HepG2 (cell line): ENCODE data around the gene ZMYND8. TPM values are rescaled to one million over a fixed set of nuclear protein-coding genes. Genes with fewer than 3 reads are reported as not detected.
A peak's percentile ranks its signal among the peaks of the same experiment; 100 is the strongest.

Experiments
- ELF4 ChIP-seq: sonication (generic); formaldehyde crosslinking; IDR thresholded peaks from 2 replicates; pipeline ENCODE4 v1.5.0; 2020; ENCODE audit warnings: missing genetic modification reagents, mild to moderate bottlenecking, moderate library complexity, borderline replicate concordance
- HNRNPLL ChIP-seq: fragments of 200-400 bp; formaldehyde crosslinking; IDR thresholded peaks from 2 replicates; pipeline ENCODE4 v1.6.1; 2017; ENCODE audit warnings: mild to moderate bottlenecking, low read depth, low read length; ENCODE audit not compliant: poor library complexity, severe bottlenecking
- MAZ ChIP-seq, 2 experiments: sonication (generic) in 1 of 2; formaldehyde crosslinking in 1 of 2; IDR thresholded peaks; 2 replicates each; pipeline versions ENCODE4 v1.5.0 to v1.6.1; 2012 to 2020; ENCODE audit warnings: low read depth in 2 of 2, mild to moderate bottlenecking in 2 of 2, borderline replicate concordance in 1 of 2, improper control_type of control experiment in 1 of 2, low read length in 1 of 2, missing genetic modification reagents in 1 of 2, moderate library complexity in 1 of 2
- POLR2A ChIP-seq, 2 experiments: IDR thresholded peaks; 2 replicates each; pipeline ENCODE4 v1.6.1; 2011; ENCODE audit warnings: low read depth in 2 of 2, low read length in 2 of 2, mild to moderate bottlenecking in 1 of 2, moderate library complexity in 1 of 2; ENCODE audit not compliant: insufficient read depth in 1 of 2
- polyA plus RNA-seq, 8 experiments: library from polyadenylated mRNA; depleted of rRNA in 3 of 8; stranded (reverse) in 7 of 8; unstranded in 1 of 8; fragments of >200 nt; fragmentation: Illumina TruSeq in 4 of 8; extraction: Trizol in 4 of 8; gene quantifications; 2 replicates each; pipeline versions ENCODE4 v1.2.1 to v1.2.3, GENCODE V29; 2011 to 2016; ENCODE audit warnings: low read depth in 4 of 8, missing spikeins in 1 of 8, mixed read lengths in 1 of 8; ENCODE audit not compliant: insufficient read depth in 1 of 8
- total RNA-seq, 5 experiments: library from RNA; depleted of rRNA; stranded (reverse); fragments of >200 nt; fragmentation: Illumina TruSeq; extraction: Trizol; gene quantifications; 2 replicates each; pipeline ENCODE4 v1.2.3, GENCODE V29; 2016; ENCODE audit warnings: low read depth in 1 of 5
- TF ChIP-seq, protein P1 (sequence below): sonication (generic); formaldehyde crosslinking; IDR thresholded peaks from 2 replicates; pipeline ENCODE4 v1.4.0; 2020; ENCODE audit warnings: low read depth, mild to moderate bottlenecking, missing genetic modification reagents
- TF ChIP-seq, protein P2 (sequence below): sonication (generic); IDR thresholded peaks from 2 replicates; pipeline ENCODE4 v1.6.1; 2016; ENCODE audit warnings: low read depth, borderline replicate concordance
- TF ChIP-seq, protein P3 (sequence below): sonication (generic); formaldehyde crosslinking; IDR thresholded peaks from 2 replicates; pipeline ENCODE4 v1.5.0; 2020; ENCODE audit warnings: mild to moderate bottlenecking, missing genetic modification reagents, borderline replicate concordance
- TF ChIP-seq, protein P4 (sequence below): sonication (generic); formaldehyde crosslinking; IDR thresholded peaks from 2 replicates; pipeline ENCODE4 v1.8.1; 2023; ENCODE audit warnings: mild to moderate bottlenecking, missing genetic modification reagents, borderline replicate concordance
- TF ChIP-seq, protein P5 (sequence below): sonication (generic); formaldehyde crosslinking; IDR thresholded peaks from 2 replicates; pipeline ENCODE4 v1.4.0; 2020; ENCODE audit warnings: missing genetic modification reagents
- TF ChIP-seq, protein P6 (sequence below): IDR thresholded peaks from 2 replicates; pipeline ENCODE4 v1.4.0; 2020; ENCODE audit warnings: mild to moderate bottlenecking, missing genetic modification reagents

Gene ZMYND8
- total and polyA plus RNA-seq, 2 of the 13 experiments (the other 11 are each of a cell fraction or from before 2014, with no cell fraction given): 53.9 to 84.7 TPM

DNA sequence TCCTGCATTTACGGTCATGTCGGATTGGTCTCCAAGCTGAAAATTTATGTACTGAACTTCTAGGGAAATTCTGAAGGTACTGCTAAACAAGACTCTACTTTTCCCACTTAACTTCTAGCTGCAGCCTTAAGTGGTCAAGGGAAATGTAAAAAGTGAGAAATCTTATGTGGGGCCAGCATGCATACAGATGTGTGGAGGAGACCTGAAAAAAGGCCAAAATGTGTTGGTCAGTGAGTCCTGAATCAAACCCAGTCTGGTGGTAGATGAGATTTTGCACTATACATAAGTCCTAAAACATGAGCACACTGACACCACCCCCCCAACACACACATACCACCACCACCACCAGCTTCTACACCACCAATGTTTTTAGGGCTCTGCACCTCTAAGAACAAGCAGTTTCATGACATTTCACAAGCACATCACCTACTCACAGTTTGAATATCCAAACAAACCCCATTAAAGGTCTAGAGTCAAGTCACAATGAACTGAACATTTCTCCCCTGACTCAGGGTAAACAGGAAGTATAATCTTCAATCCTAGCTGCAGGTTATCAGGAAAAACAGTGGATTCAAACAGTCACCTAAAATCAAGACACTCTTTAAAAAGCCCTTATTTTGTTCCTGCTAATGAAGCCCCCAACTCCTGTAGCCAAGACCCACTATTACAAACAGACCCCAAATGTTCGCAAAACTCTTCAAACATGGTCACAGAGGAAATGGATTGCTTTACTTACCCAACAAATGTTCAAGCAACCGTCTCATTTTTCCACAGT lies 1.6 kb downstream of the ZMYND8 start (continued):
- TF ChIP-seq MAZ (IDR thresholded peaks at IDR 0.05; ENCODE audit: borderline replicate concordance, low read depth, low read length): no peak
- TF ChIP-seq MAZ (CRISPR knock-in tag; IDR thresholded peaks at IDR 0.05; ENCODE audit: low read depth): 0 out of 2 replicates have a peak, but pooled peaks have one; percentile 14
- TF ChIP-seq, protein P1, sequence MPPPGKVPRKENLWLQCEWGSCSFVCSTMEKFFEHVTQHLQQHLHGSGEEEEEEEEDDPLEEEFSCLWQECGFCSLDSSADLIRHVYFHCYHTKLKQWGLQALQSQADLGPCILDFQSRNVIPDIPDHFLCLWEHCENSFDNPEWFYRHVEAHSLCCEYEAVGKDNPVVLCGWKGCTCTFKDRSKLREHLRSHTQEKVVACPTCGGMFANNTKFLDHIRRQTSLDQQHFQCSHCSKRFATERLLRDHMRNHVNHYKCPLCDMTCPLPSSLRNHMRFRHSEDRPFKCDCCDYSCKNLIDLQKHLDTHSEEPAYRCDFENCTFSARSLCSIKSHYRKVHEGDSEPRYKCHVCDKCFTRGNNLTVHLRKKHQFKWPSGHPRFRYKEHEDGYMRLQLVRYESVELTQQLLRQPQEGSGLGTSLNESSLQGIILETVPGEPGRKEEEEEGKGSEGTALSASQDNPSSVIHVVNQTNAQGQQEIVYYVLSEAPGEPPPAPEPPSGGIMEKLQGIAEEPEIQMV: no peak
- TF ChIP-seq, protein P2, sequence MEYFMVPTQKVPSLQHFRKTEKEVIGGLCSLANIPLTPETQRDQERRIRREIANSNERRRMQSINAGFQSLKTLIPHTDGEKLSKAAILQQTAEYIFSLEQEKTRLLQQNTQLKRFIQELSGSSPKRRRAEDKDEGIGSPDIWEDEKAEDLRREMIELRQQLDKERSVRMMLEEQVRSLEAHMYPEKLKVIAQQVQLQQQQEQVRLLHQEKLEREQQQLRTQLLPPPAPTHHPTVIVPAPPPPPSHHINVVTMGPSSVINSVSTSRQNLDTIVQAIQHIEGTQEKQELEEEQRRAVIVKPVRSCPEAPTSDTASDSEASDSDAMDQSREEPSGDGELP: 0 out of 2 replicates have a peak, but pooled peaks have one; percentile 4
- TF ChIP-seq, protein P3, sequence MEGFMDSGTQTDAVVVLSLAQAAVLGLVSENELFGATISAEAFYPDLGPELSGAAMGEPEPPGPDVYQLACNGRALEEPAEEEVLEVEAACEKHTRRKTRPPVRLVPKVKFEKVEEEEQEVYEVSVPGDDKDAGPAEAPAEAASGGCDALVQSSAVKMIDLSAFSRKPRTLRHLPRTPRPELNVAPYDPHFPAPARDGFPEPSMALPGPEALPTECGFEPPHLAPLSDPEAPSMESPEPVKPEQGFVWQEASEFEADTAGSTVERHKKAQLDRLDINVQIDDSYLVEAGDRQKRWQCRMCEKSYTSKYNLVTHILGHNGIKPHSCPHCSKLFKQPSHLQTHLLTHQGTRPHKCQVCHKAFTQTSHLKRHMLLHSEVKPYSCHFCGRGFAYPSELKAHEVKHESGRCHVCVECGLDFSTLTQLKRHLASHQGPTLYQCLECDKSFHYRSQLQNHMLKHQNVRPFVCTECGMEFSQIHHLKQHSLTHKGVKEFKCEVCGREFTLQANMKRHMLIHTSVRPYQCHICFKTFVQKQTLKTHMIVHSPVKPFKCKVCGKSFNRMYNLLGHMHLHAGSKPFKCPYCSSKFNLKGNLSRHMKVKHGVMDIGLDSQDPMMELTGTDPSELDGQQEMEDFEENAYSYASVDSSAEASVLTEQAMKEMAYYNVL: 0 out of 2 replicates have a peak, but pooled peaks have one; percentile 36
- TF ChIP-seq, protein P4, sequence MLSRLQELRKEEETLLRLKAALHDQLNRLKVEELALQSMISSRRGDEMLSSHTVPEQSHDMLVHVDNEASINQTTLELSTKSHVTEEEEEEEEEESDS (CRISPR knock-in tag): 0 out of 2 replicates have a peak, but pooled peaks have one; percentile 14
- TF ChIP-seq ELF4 (CRISPR knock-in tag): peak; percentile 66; the same call in 1 of the 2 replicates
- TF ChIP-seq, protein P5, sequence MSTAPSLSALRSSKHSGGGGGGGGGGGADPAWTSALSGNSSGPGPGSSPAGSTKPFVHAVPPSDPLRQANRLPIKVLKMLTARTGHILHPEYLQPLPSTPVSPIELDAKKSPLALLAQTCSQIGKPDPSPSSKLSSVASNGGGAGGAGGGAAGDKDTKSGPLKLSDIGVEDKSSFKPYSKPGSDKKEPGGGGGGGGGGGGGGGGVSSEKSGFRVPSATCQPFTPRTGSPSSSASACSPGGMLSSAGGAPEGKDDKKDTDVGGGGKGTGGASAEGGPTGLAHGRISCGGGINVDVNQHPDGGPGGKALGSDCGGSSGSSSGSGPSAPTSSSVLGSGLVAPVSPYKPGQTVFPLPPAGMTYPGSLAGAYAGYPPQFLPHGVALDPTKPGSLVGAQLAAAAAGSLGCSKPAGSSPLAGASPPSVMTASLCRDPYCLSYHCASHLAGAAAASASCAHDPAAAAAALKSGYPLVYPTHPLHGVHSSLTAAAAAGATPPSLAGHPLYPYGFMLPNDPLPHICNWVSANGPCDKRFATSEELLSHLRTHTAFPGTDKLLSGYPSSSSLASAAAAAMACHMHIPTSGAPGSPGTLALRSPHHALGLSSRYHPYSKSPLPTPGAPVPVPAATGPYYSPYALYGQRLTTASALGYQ (CRISPR knock-in tag): 0 out of 2 replicates have a peak, but pooled peaks have one; percentile 56
- TF ChIP-seq, protein P6, sequence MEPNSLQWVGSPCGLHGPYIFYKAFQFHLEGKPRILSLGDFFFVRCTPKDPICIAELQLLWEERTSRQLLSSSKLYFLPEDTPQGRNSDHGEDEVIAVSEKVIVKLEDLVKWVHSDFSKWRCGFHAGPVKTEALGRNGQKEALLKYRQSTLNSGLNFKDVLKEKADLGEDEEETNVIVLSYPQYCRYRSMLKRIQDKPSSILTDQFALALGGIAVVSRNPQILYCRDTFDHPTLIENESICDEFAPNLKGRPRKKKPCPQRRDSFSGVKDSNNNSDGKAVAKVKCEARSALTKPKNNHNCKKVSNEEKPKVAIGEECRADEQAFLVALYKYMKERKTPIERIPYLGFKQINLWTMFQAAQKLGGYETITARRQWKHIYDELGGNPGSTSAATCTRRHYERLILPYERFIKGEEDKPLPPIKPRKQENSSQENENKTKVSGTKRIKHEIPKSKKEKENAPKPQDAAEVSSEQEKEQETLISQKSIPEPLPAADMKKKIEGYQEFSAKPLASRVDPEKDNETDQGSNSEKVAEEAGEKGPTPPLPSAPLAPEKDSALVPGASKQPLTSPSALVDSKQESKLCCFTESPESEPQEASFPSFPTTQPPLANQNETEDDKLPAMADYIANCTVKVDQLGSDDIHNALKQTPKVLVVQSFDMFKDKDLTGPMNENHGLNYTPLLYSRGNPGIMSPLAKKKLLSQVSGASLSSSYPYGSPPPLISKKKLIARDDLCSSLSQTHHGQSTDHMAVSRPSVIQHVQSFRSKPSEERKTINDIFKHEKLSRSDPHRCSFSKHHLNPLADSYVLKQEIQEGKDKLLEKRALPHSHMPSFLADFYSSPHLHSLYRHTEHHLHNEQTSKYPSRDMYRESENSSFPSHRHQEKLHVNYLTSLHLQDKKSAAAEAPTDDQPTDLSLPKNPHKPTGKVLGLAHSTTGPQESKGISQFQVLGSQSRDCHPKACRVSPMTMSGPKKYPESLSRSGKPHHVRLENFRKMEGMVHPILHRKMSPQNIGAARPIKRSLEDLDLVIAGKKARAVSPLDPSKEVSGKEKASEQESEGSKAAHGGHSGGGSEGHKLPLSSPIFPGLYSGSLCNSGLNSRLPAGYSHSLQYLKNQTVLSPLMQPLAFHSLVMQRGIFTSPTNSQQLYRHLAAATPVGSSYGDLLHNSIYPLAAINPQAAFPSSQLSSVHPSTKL (CRISPR knock-in tag): peak; percentile 52; the same call in 1 of the 2 replicates
- TF ChIP-seq POLR2A (IDR thresholded peaks at IDR 0.05; ENCODE audit: insufficient read depth in 1 of 2, low read depth in 2 of 2, low read length in 2 of 2): peak in 1 of 2 experiments; percentile 32; a peak in 2 of 4 replicates
- TF ChIP-seq HNRNPLL: no peak
